Gastrocnemius medialis (tissue), 4 donors: ENCODE data around the gene DDX56. TPM values are rescaled to one million over a fixed set of nuclear protein-coding genes. Genes with fewer than 3 reads are reported as not detected.

Experiments
- ATAC-seq, 2 donors: fragments of 150-250 bp; one replicate each; pipeline ENCODE4 v1.9.1; 2016
- DNase-seq, 2 donors: peaks; one replicate each; pipeline ENCODE4 v3.0.0-alpha.2; 2019
- H3K27ac ChIP-seq, 4 donors: fragments of 200-600 bp; sonication (generic); 1 replicate in 1 of 4; 2 replicates in 3 of 4; pipeline ENCODE4 v1.5.1; 2016 to 2018; ENCODE audit warnings: mild to moderate bottlenecking in 2 of 4, moderate library complexity in 1 of 4
- H3K27me3 ChIP-seq, 3 donors: fragments of 200-600 bp; sonication (generic) in 2 of 3; 1 replicate in 1 of 3; 2 replicates in 2 of 3; pipeline versions ENCODE4 v1.5.1 to v1.6.0; 2016 to 2019; ENCODE audit warnings: mild to moderate bottlenecking in 1 of 3, moderate library complexity in 1 of 3
- H3K36me3 ChIP-seq, 2 donors: fragments of 200-600 bp; sonication (generic) in 1 of 2; one replicate each; pipeline ENCODE4 v1.5.1; 2017 to 2018
- H3K4me1 ChIP-seq, 2 donors: fragments of 200-600 bp; sonication (generic) in 1 of 2; one replicate each; pipeline ENCODE4 v1.5.1; 2016 to 2017; ENCODE audit warnings: mild to moderate bottlenecking in 2 of 2
- H3K4me3 ChIP-seq, 4 donors: fragments of 200-600 bp; sonication (generic) in 3 of 4; 1 replicate in 1 of 4; 2 replicates in 3 of 4; pipeline ENCODE4 v1.5.1; 2016 to 2019; ENCODE audit warnings: mild to moderate bottlenecking in 2 of 4
- H3K9me3 ChIP-seq, 3 donors: fragments of 200-600 bp; sonication (generic) in 2 of 3; 1 replicate in 1 of 3; 2 replicates in 2 of 3; pipeline ENCODE4 v1.5.1; 2016 to 2019
- CTCF ChIP-seq, 5 experiments: fragments of 450-650 bp in 3 of 5; fragments of 200-600 bp in 2 of 5; sonication (generic) in 2 of 5; IDR thresholded peaks in 4 of 5; conservative IDR thresholded peaks in 1 of 5; 1 replicate in 4 of 5; 2 replicates in 1 of 5; pipeline ENCODE4 v1.5.1; 2016 to 2019; ENCODE audit warnings: antibody characterized with exemption in 5 of 5, mild to moderate bottlenecking in 3 of 5, moderate library complexity in 3 of 5
- POLR2A ChIP-seq, 2 donors: fragments of 450-650 bp; IDR thresholded peaks; one replicate each; pipeline ENCODE4 v1.6.1; 2017; ENCODE audit warnings: antibody characterized with exemption in 2 of 2, mild to moderate bottlenecking in 2 of 2, moderate library complexity in 2 of 2
- in situ Hi-C, 4 donors: fragments of 200-750 bp; cut with MboI; loops; one replicate each; pipeline versions ENCODE4 v1.15.0 to v1.8.0; 2017; ENCODE audit warnings: low sequenced_read_pairs in 4 of 4
- intact Hi-C: fragments of 100-400 bp; cut with DNase I; formaldehyde crosslinking; loops from one replicate; pipeline ENCODE4 v1.15.1; 2023; ENCODE audit warnings: low total_unique reads
- total RNA-seq, 4 donors: library from RNA; depleted of rRNA; stranded (reverse); fragments of >200 nt; gene quantifications; one replicate each; pipeline versions ENCODE4 v1.1.0 to v1.2.3, GENCODE V29; 2016

DDX56 gene
- total RNA-seq, 4 donors from 2014 or later: 57.7 to 73.2 (median 66.1) TPM

- H3K4me3 ChIP-seq: no peak overlapping the region
- TF ChIP-seq CTCF (IDR thresholded peaks at IDR 0.05 in 4 of 5, conservative IDR thresholded peaks at IDR 0.05 in 1 of 5) (no peak), POLR2A (IDR thresholded peaks at IDR 0.05) (no peak)
- H3K27me3 ChIP-seq: no peaks in the 10 kb centered on the region
- no peaks in the 10 kb centered on the region for H3K4me1 ChIP-seq
- in situ Hi-C loops (no loop called here), intact Hi-C loops (no loop called here)
- no peaks in the 10 kb centered on the region for H3K36me3 ChIP-seq
- no peaks in the 10 kb centered on the region for H3K9me3 ChIP-seq
- H3K27ac ChIP-seq: no peak overlapping the region
- no peak for DNase-seq
- no peak for ATAC-seq
These were observed 26.0 kb downstream of the DDX56 start for GRCh38 chr7:44547536-44548231.

- no peak overlapping the region for H3K27ac ChIP-seq
- intact Hi-C loops: no loop called here
- TF ChIP-seq POLR2A (IDR thresholded peaks at IDR 0.05) (no peak), CTCF (IDR thresholded peaks at IDR 0.05 in 4 of 5, conservative IDR thresholded peaks at IDR 0.05 in 1 of 5) (no peak)
- H3K27me3 ChIP-seq: no peaks in the 10 kb centered on the region
- H3K4me1 ChIP-seq: no peaks in the 10 kb centered on the region
- no peak overlapping the region for H3K4me3 ChIP-seq
- in situ Hi-C loops: no loop called here
- no peaks in the 10 kb centered on the region for H3K9me3 ChIP-seq
- ATAC-seq: no peak
- DNase-seq: no peak
- H3K36me3 ChIP-seq: no peaks in the 10 kb centered on the region
These were observed 31.7 kb downstream of the DDX56 start for GRCh38 chr7:44541876-44542610.

- ATAC-seq (no peak), DNase-seq (no peak)
- in situ Hi-C loops (no loop called here), intact Hi-C loops (no loop called here)
- no peaks in the 10 kb centered on the region for H3K27me3 ChIP-seq
- no peak within 1 kb of the TSS for H3K4me3 ChIP-seq
- H3K9me3 ChIP-seq: no peaks in the 10 kb centered on the region
- no peaks in the 10 kb centered on the region for H3K36me3 ChIP-seq
- TF ChIP-seq POLR2A (IDR thresholded peaks at IDR 0.05): no peak
- TF ChIP-seq CTCF (IDR thresholded peaks at IDR 0.05 in 4 of 5, conservative IDR thresholded peaks at IDR 0.05 in 1 of 5): no peak
- H3K27ac ChIP-seq: no peak within 1 kb of the TSS
- no peaks in the 10 kb centered on the region for H3K4me1 ChIP-seq
These were observed 32.5 kb downstream of the DDX56 start, which contains the start of gene NPC1L1 for GRCh38 chr7:44541028-44541869. Gene NPC1L1, minus strand, starts transcription at chr7:44541330. Its CDS starts 71 bp downstream, at chr7:44541259.

- intact Hi-C loops (no loop called here), in situ Hi-C loops (no loop called here)
- TF ChIP-seq CTCF (IDR thresholded peaks at IDR 0.05 in 4 of 5, conservative IDR thresholded peaks at IDR 0.05 in 1 of 5) (no peak), POLR2A (IDR thresholded peaks at IDR 0.05) (no peak)
- no peaks in the 10 kb centered on the region for H3K9me3 ChIP-seq
- H3K27ac ChIP-seq: no peak overlapping the region
- no peak for ATAC-seq
- H3K4me3 ChIP-seq: no peak overlapping the region
- DNase-seq: no peak
- no peaks in the 10 kb centered on the region for H3K27me3 ChIP-seq
- no peaks in the 10 kb centered on the region for H3K4me1 ChIP-seq
- H3K36me3 ChIP-seq: no peaks in the 10 kb centered on the region
These were observed 33.1 kb downstream of the DDX56 start for GRCh38 chr7:44540592-44541027.
